Erythroblast (primary cell): Measurements from ENCODE around the gene DLG2.

Experiments
- DNase-seq, 2 experiments: peaks; one replicate each; lab custom pipeline; 2025; lab: John Stamatoyannopoulos, UW
- GATA1 ChIP-seq: IDR thresholded peaks from 2 replicates; pipeline ENCODE4 v1.6.1; 2011; ENCODE audit warnings: low read depth, mild to moderate bottlenecking, control low read depth, low read length, moderate library complexity
- POLR2A ChIP-seq: IDR thresholded peaks from 2 replicates; pipeline ENCODE4 v1.6.1; 2011; ENCODE audit warnings: mild to moderate bottlenecking, low read length

The DLG2 gene

GRCh38 chr11:83687787-83688186, 1939.4 kb downstream of the DLG2 start:
- TF ChIP-seq GATA1 = no peak
- TF ChIP-seq POLR2A = no peak
- DNase-seq = no peak

DNA sequence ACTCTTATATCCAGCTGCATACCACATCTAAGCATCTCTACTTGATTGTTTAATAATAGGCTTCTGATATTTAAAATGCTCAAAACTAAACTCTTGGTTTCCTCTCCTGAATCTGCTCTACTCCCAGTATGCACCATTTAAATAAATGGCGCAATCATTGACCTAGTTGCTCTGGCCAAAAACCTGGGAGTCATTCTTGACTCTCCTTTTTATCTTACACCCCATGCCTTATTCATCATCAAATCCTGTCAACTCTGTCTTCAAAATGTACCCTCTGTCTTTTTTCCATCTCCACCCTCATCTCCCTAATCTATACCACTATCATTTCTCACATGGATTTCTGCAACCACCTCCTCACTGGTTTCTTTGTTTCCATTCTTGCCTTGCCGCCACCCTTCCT, 1941.4 kb downstream of the DLG2 start:
- TF ChIP-seq GATA1 (no peak), POLR2A (no peak)
- no peak for DNase-seq

- TF ChIP-seq POLR2A = no peak
- TF ChIP-seq GATA1 = no peak
Measured at GRCh38 chr11:83684071-83684470, 1943.1 kb downstream of the DLG2 start.

GRCh38 chr11:83682611-83682973, 1944.6 kb downstream of the DLG2 start:
- peak in 1 of 2 experiments; percentile 37 for DNase-seq
- no peak for TF ChIP-seq GATA1

More at GRCh38 chr11:83684071-83684470, 1943.1 kb downstream of the DLG2 start:
- DNase-seq = no peak

- no peak for DNase-seq
- TF ChIP-seq POLR2A = no peak
- no peak for TF ChIP-seq GATA1
Measured at GRCh38 chr11:83681906-83682610, 1945.1 kb downstream of the DLG2 start.

DNA sequence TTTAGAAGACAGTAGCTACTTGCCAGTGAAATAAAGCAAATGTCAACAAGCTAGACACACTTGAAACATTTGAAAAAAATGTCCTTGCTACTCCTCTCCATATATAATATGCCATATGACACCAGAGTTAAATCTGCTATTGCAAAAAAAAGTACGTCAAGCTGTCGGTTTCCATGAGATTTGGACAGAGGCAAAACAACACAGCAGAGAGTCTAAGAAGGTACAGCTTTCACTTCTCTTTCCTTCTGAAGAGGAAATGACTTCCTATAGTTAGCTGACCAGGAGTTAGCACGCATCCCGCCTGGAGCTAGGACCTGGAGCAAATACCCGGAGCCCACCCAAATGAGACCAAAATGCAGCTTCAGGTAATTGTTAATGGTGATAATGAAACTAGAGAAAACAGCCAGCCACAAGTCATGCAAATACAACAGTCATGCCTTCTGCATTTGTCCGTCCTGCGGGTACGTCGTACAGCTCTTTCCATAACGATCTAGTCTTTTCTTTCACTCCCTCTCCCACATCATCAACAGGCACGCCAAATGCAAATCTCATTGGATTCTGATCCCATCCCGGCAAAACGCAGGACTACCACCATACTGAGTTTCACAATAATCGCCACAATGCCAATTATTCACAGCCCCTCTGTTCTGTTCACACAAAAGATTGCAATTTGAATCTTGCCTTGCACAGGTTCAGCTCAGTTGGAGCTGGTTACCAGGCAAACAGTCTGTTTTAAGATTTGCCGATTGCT, 1945.9 kb downstream of the DLG2 start:
- TF ChIP-seq GATA1 (no peak), POLR2A (no peak)
- no peak for DNase-seq

DNA sequence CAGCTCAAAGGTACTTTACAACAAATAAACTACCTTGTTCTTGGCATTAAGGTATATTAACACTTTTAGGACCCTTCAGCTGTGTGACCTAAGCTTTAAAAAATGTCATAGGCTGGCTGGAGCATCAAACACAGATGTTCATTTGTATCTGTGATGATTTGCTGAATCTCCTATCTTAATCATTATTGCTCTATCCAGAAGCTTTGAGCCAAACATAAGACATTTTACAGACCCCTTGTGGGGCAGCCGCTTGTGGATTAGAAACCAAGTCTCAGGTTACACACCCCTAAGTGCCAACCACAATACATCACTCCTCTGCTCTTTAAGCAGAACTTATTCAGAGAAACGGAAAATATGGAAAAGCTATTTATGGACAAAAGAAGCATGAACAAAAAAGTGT, 1946.8 kb downstream of the DLG2 start:
- DNase-seq = no peak
- TF ChIP-seq POLR2A (no peak), GATA1 (no peak)

DNA sequence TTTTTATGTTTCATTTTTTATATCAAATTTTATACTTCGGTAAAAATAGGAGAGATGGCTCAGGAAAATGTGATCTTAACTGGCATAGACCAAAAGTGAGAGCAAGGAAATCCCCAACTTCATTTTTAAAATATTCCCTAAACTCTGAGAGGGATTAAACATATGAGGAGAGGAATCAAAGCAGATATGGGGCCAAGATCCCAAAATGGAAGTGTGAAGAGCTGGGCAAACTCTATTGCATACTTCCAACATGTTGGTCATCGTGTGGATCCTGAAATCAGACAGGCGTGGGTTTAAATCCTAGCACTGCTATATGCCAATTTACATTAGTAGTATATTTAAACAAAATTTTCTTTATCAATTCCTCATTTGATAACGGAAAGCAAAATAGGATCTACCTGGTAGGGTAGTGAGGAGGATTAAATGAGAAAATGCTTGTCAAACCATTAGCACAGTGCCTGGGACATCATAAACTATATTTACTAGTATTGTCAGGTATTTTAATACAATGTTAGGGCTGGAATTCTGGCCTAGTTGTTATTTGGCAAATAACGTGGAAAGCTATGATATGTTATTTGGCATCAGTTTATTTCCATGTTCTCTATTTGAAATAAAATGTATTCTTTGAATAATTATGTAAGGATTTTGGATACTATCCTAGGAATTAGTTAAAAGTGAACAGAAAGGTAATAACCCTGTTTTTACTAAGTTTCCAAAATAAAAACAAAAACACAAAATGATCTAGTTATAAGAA, 1948.1 kb downstream of the DLG2 start:
- no peak for DNase-seq
- TF ChIP-seq POLR2A = no peak
- TF ChIP-seq GATA1 = no peak

- TF ChIP-seq POLR2A (no peak), GATA1 (no peak)
- no peak for DNase-seq
Measured at GRCh38 chr11:83677730-83678129, 1949.4 kb downstream of the DLG2 start.

GRCh38 chr11:83676056-83676601, 1951.0 kb downstream of the DLG2 start:
- DNase-seq = no peak
- no peak for TF ChIP-seq POLR2A
- no peak for TF ChIP-seq GATA1

DNA sequence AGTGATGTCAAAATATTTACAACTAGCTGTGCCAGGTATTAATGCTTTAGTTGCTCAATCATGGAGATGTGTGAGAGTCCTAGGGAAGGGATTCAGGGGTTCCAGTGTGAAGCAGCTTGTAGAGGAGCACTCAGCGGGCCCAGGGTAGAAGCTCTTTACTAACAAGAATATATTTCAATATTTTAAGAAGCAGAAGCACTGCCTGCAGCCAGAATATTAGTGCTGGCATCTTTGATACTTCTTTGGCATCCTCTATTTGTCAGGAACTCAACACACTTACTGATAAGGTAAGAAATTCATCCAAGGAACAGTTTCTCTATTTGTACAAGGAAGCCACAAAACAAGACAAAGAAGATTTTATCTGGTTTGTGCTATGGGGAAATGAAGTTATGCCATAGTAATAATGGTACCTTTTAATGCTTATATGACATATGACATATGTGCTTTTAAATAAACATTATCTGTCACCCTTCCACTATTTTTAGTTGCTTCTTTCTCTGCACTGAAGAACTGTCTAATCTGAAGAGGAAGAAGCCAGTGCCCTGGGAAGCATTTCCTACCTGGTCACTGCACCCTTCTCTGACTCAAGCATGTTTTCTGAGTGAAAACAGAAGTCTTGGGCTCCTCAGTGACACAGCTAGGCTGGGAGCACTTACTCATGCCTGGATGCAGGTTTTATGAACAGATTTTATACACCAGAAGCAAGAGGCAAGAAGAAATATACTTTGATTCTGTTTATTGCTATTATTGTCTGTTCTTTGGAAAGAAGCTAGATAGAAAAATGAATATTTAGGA, 1952.8 kb downstream of the DLG2 start:
- DNase-seq = no peak
- TF ChIP-seq GATA1 (no peak), POLR2A (no peak)

GRCh38 chr11:83671289-83671688, 1955.9 kb downstream of the DLG2 start:
- no peak for DNase-seq
- no peak for TF ChIP-seq GATA1
- TF ChIP-seq POLR2A = no peak

- TF ChIP-seq GATA1 = no peak
- no peak for TF ChIP-seq POLR2A
- DNase-seq = no peak
Measured at GRCh38 chr11:83666149-83666548, 1961.0 kb downstream of the DLG2 start.
